HUDEP-2 (cell line): Measurements from ENCODE around the gene TBATA.

Source experiments
- DNase-seq, 76 experiments: peaks; one replicate each; lab custom pipeline; 2025; ENCODE audit not compliant: unreplicated experiment in 76 of 76; lab: John Stamatoyannopoulos, UW

The TBATA gene

DNA sequence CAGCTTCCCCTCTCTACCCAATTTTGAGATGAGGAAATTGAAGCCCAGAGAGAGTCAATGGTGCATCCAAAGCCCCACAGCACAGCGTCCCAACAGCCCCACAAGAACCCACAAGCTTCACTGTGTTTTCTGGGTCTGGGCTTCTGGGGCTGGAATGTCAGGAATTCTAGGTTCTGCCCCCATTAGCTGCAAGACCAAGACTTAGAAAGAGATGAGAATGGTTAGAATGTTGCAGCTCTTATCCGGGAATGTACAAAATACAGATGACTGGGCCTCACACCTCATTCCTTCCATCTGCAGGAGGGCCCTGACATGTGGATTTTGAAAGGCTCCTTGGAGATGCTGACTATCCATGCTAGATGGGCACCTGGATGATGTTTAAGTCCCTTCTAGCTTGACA is 24.5 kb upstream of the TBATA start:
- DNase-seq, result no peak

DNA sequence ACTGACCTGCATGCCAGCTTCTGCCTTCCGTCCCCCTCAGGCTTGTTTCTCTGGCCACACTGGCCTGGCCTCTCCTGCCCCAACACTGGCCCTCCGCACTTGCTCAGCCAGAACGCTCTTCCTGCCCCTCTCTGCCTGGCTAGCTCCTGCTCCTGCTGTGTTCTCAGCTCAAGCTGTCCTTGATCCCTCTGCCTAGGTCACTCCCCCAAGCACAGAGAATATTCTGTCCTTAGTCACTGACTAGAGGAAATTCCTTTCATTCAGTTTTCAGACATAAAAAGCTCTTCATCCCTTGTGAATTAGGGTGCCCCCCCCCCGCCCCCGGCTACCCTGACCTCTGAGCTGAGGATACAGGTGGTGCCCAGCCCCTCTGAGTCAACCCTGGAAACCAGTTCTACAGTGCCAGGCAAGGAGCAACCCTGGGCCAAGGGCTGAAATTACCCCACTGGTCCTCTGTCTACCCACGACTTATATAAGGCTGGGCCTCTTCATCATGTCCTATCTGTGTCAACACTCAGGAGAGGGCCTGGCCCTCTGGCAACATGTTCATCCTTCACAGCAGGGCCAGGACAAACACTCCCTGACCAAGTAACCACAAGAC is 23.9 kb upstream of the TBATA start:
- DNase-seq, result no peak

DNA sequence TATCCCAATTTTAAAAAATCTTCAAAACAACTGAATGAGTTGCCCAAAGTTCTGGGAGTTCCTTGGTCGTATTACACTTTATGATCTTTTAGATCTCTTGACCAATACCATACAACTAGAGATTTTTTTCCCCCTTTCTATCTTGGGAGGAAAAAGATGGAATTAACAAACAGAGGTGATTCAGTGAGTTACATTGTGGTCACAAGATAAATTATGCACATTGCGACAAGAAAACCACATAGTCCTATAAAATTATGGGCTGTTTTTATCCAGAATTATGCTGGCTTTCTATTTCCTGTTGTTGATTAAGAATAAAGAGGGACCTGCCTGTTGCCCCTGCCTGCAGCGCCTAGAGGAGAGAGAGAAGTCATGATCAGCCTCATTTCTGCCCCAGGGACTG is 22.4 kb upstream of the TBATA start:
- DNase-seq, result no peak

DNA sequence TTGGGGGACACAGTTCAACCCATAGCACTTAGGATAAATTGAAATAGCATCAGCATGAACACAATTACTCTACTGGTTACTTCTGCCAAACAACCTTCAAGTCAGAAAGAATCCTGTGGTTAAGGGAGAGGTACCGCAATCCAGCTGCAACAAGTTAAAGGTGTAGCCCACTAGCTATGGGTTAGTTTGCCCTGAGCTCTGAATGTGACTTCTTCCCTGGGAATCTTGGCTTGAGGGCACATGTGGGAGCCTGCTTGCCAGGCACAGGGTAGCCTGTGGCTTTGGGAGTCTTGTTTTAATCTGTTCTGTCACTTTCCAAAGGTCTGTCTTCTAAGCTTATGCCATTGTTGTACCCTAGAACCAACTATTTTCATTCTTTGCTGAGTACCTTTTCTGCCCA is 21.7 kb upstream of the TBATA start:
- DNase-seq, result no peak

DNA sequence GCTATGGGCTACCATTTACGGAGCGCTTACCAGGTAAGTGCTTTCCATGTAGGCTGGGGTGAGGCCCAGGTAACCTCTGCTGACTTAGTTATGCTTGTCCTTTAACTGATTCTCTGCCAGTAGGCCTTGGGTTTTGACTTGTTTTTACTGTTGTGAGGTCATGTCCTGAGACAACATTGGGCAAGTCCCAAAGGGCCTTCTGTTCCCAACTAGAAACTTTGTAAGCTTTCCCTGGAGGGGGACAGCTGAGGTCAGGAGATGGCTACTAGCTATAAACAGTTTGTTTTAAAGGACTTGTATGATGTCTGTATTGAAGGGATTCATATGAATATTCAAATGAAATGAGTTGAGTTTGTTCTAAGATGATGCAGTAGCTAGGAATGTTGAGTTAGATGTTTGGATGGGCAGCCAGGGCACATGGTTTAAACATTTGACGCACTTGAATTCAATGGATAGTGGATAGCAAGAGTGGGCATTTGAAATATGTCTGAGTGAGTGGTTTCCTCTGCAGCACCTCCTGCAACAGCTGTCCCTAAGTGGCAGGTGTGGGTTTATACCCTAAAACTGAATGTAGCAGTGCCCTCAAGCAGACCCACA is 20.5 kb upstream of the TBATA start:
- DNase-seq, result no peak

DNA sequence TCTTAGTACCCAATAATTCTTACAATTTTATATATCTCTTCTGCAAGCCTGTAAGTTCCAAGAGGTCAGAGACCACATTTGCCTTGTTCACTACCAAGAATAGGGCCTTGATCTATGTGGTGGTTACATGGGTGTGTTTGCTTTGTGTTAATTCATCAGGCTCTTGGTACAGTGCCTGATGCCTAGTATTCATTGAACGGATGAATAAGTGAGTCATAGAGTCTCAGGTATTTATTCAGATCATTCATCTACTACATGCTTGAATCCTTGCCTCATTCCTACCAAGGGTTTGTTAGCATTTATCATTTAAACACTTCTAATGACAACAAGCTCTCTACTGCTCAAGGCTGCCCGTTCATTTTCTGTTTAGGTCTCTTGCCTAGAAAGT is 19.2 kb upstream of the TBATA start:
- no peak for DNase-seq

DNA sequence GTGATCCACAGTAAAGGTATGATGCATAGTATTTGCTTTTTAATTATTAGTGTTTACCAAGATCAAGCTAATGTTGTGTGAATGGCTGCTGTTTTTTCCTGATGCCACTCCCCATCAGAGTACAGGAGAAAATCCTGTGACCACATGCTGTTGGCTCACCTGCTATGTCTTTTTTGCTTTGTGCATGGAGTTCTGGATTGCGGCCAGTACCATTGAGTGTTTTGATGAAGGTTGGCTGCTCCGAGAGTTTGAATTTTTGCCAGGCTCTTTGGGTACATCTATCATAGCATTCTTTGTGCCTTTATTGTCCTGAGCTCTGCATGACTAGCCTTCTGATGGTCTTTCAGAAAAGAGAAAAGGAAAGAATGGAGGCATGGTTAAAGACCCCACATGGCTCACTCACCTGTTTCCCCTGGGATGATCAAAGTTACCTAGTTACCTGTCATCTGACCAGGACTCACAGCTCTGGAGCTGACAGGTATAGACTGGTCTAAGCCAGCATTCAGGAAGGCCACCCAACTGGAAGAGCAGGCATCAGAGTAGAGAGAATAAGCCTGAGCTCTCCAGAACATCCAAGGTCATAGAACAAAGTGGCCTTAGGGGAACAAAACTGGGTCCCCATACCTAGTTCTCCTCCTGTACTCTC is 18.7 kb upstream of the TBATA start:
- DNase-seq, result no peak

DNA sequence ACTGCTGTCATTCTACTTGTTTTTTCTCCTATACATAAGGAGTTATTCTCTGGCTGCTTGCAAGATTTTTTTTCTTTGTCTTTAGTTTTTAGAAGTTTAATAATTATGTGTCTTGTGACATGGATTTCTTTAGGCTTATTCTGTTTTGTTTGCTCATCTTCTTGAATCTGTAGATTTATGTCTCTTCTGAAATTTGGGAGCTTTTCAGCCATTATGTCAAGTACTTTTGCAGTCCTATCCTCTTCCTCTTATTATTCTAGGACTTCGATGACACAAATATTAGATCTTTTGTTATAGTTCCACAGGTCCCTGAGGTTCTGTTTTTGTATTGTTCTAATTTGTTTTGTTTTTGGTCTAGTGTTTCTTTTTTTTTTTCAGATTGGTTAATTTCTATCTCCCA is 16.7 kb upstream of the TBATA start:
- DNase-seq, result no peak

DNA sequence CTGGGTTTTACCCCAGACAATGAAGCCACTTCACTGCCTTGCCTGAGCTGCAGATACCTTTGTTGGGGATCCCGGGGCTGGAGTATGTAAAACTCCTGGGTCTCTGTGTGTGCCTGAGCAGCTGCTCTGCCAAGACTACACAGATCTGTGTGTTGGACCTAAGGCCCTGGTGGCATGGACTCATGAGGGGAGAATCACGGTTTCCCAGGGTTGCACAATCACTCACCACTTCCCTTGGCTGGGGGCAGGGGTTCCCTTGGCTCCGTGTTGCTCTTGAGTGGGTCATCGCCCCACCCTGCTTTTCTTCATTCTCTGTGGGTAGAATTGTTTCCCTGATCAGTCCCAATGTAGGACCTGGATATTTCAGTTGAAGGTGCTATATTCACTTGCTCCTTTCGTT is 13.9 kb upstream of the TBATA start:
- no peak for DNase-seq

DNA sequence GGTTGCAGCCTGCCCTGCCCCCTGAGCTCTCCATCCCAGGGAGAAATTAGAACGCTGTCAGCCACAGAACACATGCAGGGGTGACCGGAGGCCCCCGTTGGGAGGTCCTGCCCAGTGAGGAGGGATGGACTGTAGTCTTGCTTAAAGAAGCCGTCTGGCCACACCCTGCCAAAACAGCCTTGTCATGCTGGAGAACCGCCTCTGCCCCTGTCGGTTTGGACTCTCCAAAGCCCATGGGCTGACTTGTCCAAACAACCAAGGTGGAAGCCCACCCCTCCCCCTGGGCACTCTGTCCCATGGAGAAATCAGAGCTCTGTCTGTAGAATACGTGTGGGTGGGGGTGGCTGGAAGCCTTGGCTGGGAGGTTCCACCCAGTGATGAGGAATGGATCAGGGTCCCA is 12.7 kb upstream of the TBATA start:
- DNase-seq, result no peak

DNA sequence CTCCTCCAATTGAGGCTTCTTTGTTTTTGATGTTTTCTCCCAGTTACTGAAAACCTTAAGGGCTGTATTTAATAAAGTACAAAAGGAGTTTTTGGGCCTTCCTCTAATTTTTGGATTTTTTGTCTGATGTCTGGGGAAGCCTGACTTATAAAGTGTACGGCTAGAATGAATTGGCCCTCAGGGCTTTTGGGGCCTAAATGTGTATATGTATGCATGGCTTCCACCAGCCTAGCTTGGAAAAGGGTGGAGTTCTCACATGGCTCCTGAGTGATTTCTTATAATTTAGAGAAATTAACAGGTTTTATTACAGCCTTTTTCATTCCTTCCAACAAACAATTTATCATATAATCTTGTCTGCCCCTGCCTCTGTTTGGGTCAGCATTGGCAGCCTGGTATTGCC is 10.4 kb upstream of the TBATA start:
- no peak for DNase-seq

DNA sequence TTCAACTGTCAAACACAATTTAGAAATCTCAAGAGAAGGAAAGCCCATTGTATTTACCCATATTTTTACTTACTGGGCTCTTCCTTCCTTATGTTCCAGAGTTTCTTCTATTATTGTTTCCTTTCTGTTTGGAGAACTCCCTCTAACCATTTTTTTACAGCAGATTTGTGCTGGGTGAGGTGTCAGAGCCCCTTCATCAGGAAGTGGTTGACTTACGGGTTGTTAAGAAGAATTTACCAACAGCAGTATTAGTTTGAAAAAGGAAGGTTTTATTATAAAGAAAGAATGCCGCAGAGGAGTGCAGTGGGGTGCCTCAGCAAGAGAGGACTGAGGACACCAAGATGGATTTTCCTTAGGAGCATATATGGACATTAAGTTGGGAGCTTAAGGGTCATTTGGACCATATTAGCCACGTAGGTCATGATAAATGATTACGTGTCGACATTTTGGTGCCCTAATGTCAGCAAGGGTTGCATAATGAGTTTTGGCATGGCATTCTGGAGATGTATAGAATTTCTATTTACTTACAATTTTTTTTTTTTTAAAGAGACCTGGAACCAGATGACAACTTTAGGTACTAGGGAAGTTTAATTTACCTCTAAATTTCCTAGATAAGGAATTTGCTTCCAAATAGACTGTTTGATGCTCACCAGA is 6.3 kb upstream of the TBATA start:
- no peak for DNase-seq

DNA sequence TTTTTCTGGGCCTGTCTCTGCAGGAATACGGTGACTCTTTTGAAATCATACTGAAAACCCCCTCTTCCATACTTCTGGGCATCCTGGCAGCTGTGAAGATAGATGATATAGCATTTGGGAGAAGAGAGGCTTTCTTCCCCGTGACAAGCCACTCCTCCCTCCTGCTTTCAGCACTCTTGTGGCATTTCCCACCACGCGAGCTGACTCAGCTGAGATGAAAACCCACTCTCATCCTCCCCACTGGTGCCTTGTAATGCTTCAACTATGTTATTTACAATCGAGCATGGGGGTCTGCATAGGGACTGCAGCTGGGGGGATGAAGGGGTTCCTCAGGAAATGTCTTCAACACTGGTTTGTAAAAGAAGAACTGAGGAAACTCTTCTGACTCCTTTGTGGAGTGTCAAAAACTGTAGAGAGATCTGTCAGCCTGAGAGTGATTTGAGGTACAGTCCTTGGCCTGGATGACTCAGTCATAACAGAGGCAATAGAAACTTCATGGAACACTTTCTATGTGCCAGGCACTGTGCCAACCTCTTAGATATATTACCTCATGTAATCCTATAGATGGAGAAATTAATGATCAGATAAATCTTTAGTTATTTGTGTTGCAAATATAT is 1.7 kb upstream of the TBATA start:
- DNase-seq, result no peak

DNA sequence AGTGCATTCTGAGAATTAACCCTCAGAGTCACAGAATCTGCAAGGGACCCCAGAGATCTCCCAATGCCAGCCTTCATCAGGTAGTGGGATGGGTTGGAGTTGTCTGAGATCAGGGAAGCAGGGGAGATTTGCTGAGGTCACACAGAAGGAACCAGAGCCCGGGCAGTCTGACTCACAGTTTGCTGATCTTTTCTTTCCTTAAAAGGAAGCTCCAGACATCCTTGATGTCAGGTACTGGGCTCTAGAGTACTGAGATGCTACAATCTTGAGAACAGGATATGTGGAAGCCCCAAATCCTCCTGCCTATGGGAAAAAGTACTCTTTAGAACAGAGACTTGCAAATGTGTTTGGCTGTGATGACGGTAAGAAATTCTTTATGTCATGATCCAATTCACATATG is 706 bp downstream of the TBATA start:
- no peak for DNase-seq

DNA sequence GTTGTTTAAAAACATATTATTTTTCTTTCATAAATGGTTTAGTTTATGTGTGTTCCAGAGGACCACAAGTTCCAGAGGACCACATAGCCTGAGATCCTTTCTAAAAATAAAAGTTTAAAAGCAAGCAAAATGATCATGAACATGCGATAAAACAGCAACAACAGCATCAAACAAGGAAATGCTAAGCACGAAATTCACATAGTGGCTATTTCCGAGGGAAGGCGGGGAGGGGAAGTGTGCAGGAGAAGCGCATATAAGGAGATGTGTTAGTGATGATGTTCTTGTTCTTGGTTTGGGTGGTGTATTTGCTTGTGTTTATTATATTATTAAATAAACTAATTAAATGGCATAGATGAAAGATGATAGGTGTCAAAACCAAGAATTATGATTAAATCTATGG is 1.2 kb downstream of the TBATA start:
- no peak for DNase-seq

DNA sequence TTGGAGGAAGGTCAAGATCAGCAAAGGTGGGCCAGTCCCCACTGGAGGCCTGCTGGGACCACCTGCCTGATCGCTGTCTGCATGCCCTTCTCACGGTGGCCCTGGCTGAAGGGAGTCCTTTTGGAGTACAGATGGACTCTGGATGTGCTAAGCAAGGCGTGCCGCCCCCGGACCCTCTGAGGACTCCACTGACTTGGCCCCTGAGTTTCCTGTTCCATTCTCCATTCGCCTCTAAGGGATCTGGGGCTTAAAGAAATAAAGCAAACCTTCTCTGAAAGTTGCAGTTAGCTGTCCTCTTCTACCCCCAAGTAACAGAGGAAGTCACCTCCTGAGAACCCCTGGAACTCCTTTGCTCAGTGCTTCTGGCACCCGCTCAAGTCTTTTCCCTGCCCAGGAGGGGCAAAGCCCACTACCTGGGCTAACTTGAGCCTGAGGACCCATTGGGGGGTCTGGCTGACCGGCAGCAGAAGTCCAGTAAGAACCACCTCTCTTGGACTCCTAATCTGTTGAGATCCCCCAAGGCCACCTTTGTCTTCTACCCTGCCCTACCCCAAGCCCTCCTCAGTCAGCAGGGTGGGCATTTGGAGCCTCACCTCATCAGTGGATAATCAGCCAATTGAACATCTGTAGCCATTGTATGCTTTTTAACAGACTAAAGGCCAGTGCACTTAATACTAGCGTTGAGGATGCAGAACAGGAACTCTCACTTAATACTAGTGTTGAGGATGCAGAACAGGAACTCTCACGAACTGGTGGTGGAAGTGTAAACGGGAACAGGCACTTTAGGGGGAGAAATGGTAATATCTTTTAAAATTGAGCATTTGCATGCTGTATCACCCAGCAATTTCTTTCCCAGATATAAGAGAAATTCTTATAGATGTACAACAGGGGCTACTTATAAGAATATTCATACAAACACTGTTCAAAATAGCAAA is 2.2 kb downstream of the TBATA start:
- DNase-seq, result no peak

DNA sequence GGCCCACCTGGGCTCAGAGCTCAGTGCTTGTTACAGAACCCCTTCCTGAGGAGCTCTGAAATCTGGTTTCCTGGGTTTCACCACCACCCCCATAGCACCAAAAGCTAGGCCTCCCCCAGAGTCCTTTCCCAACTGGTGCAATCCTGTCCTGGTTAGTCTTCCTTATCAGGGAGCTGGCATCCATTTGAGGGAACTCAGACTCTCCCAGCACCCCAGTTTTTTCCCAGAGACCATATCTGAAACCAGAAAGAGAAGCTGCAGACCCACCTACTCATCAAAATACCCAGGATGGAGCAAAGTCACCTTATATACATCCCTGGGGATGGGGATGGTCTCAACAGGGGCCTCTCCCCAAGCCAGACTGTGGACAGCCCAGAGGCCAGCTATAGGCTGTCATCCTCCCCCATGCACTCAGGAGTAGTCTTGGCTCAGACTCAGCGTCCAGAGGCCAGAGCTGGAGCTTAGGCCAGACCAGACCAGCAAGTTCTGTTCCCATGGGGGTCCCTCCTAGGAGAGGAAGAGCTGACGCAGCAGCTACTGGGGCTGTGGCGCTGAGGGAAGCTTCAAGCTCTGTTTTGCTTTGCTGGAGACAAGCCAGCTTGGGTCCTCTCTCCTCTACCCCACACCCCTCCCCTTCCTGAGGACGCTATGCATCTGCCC is 3.0 kb downstream of the TBATA start:
- no peak for DNase-seq

DNA sequence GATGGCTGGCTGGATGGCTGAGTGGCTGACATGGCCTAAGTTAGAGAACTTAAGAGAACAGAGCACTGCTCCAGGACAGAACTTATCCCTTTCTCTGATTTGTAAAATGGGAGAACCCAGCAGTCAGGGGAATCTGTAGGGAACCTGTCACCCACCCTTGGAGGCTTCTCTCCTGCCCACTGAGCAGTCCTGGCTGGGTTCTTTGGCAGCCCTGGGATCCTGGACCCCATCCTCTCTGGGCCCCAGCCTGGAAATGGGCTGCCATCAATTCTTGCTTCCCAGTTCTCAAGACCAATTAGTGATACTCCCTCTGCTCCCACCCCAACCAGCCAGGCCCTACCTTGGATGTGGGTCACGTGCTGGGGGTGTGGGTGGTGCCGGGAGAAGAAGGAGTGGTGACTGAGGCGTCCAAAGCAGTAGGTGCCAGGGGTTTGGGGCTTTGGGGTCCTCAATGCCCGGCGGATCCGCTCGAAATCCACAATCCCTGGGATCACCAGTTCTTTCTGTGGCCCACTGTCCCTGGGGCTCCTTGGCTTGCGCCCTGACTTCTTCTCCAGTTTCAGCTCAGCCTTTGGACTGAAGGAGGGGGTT is 3.6 kb downstream of the TBATA start:
- no peak for DNase-seq

DNA sequence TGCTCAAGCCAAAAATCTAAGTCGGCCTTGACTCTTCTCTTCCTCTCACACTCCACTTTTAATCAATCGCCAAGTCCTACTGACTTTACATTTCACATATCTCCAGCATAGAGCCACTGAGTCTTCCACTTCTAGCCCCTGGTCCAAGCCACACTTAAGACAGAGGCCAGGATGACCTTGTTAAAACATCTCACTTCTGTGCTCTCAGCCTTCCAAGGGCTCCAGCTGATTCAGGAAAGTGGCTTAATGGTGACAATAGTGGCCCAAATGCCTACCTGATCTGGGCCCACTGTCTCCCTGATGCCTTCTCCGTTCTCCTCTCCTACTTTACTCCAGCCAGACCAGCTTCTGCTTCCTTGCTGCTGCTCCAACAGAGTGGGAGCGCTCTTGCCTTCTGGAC is 4.4 kb downstream of the TBATA start:
- no peak for DNase-seq

DNA sequence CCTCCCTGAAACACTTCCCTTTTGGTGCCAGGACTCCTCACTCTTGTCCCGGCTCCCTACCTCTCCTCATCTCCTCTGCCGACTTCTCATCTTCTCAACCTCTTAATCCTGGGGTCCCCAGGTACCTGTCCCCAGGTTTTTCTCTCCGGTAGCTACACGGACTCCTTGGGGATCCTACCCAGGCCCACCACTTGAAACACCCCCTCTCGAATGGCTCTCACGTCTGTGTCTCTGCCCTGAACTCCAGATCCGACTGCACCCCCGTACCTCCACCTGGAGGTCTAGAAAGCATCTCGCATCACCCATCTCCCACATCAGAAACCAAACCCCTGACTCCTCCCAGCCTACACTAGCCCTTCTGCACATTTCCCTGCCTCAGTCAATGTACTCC is 4.8 kb downstream of the TBATA start:
- no peak for DNase-seq
